ENCODE results near the gene TMEM183A.

The TMEM183A gene

DNA sequence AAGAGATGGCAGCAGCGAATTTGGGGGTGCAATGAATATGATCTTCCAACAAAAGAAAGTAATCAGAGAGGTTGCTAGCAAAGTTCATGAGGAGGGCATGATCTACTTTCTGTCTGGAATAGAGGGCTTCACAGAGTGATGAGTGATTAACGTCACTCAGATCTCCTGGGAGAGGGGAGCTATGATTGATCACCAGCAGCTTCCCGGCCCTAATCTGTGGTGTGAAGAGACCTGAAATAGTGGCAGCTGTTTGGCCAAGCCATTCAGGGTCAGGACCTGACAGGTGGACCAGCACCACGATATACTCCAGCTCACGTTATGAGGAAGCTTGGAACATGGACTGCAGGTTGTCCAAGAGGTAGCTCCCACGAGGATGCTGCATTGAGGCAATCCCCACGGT is 19.9 kb upstream of the TMEM183A start:
- Histone ChIP-seq H3K9me3 (ENCODE audit: control insufficient read depth in 1 of 2, low read length in 2 of 2) (no peaks in the 10 kb centered on the region), H3K36me3 (ENCODE audit: control insufficient read depth in 1 of 2, insufficient read depth in 2 of 2, low read length in 2 of 2) (no peaks in the 10 kb centered on the region), H3K4me1 (ENCODE audit: control insufficient read depth in 1 of 2, insufficient read depth in 2 of 2, low read length in 2 of 2) (no peaks in the 10 kb centered on the region), H3K4me3 (ENCODE audit: low read depth in 1 of 2, low read length in 2 of 2) (no peak overlapping the region), H3K9ac (ENCODE audit: low read depth in 1 of 2, low read length in 2 of 2) (no peak overlapping the region), H3K27me3 (ENCODE audit: control insufficient read depth in 1 of 2, insufficient read depth in 2 of 2, low read length in 2 of 2) (peaks cover 0 to 4% of the 10 kb centered on the region in 2 donors), H3K27ac (ENCODE audit: low read depth, low read length) (no peak overlapping the region)

DNA sequence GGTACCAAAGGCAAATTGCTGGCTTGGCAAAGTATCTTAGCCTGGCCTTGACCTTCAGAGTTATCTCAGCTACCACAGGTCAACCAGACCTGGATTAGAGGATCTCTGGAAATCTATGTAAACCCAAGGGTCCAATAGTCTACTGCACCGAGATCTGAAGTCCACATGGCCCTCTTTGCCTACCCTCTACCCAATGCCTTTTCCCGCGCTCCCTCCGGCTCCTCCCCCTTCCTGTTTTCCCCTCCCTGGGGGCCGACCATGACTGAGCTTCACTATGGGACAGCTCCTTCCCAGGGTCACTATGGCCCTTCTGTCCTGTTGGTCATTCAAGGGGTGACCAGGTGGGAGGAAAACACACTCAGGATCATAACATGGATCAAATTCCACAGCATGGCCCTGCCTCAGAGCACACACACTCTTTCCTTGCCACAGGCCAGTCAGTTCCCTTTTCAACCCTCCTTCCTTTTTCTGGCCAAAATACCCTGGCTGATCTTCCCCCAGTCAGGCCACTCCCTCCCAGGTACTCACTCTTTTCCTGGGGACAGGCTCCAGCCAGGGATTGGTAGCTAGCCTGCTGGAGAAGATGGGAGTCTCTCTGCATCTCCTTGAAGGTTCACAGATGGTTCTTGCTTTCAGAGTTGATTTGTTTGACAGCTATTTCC is 19.1 kb upstream of the TMEM183A start:
- no peaks in the 10 kb centered on the region for H3K9me3 ChIP-seq (ENCODE audit: control insufficient read depth in 1 of 2, low read length in 2 of 2)
- no peak overlapping the region for H3K9ac ChIP-seq (ENCODE audit: low read depth in 1 of 2, low read length in 2 of 2)
- H3K36me3 ChIP-seq (ENCODE audit: control insufficient read depth in 1 of 2, insufficient read depth in 2 of 2, low read length in 2 of 2), result no peaks in the 10 kb centered on the region
- no peak overlapping the region for H3K27ac ChIP-seq (ENCODE audit: low read depth, low read length)
- no peak overlapping the region for H3K4me3 ChIP-seq (ENCODE audit: low read depth in 1 of 2, low read length in 2 of 2)
- H3K4me1 ChIP-seq (ENCODE audit: control insufficient read depth in 1 of 2, insufficient read depth in 2 of 2, low read length in 2 of 2), result no peaks in the 10 kb centered on the region
- peaks cover 0 to 4% of the 10 kb centered on the region in 2 donors for H3K27me3 ChIP-seq (ENCODE audit: control insufficient read depth in 1 of 2, insufficient read depth in 2 of 2, low read length in 2 of 2)

DNA sequence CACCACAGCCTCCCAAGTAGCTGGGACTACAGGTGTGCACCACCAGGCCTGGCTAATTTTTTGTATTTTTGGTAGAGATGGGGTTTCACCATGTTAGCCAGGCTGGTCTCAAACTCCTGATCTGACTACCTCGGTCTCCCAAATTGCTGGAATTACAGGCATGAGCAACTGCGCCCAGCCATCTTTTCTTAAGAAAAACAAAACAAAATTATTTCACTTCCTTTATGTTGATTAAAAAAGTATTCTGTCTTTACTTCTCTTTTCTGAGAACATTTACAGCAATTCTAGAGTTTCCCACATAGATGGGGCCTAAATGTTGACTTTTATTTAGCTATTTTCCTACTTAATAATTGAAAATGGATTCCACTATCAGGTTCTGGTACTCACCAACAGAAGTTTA is 17.3 kb upstream of the TMEM183A start:
- H3K9ac ChIP-seq (ENCODE audit: low read depth in 1 of 2, low read length in 2 of 2), result no peak overlapping the region
- no peaks in the 10 kb centered on the region for H3K9me3 ChIP-seq (ENCODE audit: control insufficient read depth in 1 of 2, low read length in 2 of 2)
- peaks cover 0 to 4% of the 10 kb centered on the region in 2 donors for H3K27me3 ChIP-seq (ENCODE audit: control insufficient read depth in 1 of 2, insufficient read depth in 2 of 2, low read length in 2 of 2)
- no peak overlapping the region for H3K27ac ChIP-seq (ENCODE audit: low read depth, low read length)
- no peaks in the 10 kb centered on the region for H3K4me1 ChIP-seq (ENCODE audit: control insufficient read depth in 1 of 2, insufficient read depth in 2 of 2, low read length in 2 of 2)
- no peaks in the 10 kb centered on the region for H3K36me3 ChIP-seq (ENCODE audit: control insufficient read depth in 1 of 2, insufficient read depth in 2 of 2, low read length in 2 of 2)
- H3K4me3 ChIP-seq (ENCODE audit: low read depth in 1 of 2, low read length in 2 of 2), result no peak overlapping the region

DNA sequence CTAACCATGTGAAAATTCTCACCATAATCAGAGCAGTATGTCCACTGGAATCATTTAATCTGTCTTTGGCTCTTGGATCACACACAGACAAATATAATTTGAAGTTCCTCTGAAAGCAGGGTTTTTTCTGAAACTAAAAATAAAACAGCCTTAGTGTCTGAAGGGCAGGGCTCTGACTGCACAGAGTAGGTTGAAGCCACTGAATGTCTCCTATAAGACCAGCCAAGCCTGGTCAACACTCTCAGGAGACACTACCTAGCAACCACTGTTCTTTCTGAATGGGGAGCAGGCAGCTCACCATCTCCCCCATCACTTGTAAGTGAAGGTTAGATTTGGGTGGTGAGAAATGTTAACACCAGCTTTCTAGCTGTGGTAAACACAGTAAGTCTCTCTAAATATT is 16.1 kb upstream of the TMEM183A start:
- Histone ChIP-seq H3K27me3 (ENCODE audit: control insufficient read depth in 1 of 2, insufficient read depth in 2 of 2, low read length in 2 of 2) (peaks cover 0 to 8% of the 10 kb centered on the region in 2 donors), H3K27ac (ENCODE audit: low read depth, low read length) (no peak overlapping the region), H3K36me3 (ENCODE audit: control insufficient read depth in 1 of 2, insufficient read depth in 2 of 2, low read length in 2 of 2) (no peaks in the 10 kb centered on the region)

DNA sequence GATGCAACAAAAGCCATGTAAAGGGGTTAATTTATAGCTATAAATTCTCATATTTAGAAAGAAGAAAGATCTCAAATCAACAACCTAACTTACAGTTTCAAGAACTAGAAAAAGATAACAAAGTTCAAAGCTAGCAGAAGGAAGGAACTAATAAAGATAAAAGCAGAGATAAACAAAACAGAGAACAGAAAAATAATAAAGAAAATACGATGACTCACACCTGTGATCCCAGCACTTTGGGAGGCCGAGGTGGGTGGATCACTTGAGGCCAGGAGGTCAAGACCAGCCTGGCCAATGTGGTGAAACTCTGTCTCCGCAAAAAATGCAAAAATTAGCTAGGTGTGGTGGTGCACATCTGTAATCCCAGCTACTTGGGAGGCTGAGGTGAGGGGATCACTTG is 12.4 kb upstream of the TMEM183A start:
- Histone ChIP-seq H3K9ac (ENCODE audit: low read depth in 1 of 2, low read length in 2 of 2) (no peak overlapping the region), H3K27ac (ENCODE audit: low read depth, low read length) (no peak overlapping the region), H3K4me1 (ENCODE audit: control insufficient read depth in 1 of 2, insufficient read depth in 2 of 2, low read length in 2 of 2) (peaks cover 0 to 3% of the 10 kb centered on the region in 2 donors), H3K27me3 (ENCODE audit: control insufficient read depth in 1 of 2, insufficient read depth in 2 of 2, low read length in 2 of 2) (peaks cover 0 to 8% of the 10 kb centered on the region in 2 donors), H3K36me3 (ENCODE audit: control insufficient read depth in 1 of 2, insufficient read depth in 2 of 2, low read length in 2 of 2) (no peaks in the 10 kb centered on the region), H3K4me3 (ENCODE audit: low read depth in 1 of 2, low read length in 2 of 2) (no peak overlapping the region), H3K9me3 (ENCODE audit: control insufficient read depth in 1 of 2, low read length in 2 of 2) (no peaks in the 10 kb centered on the region)

More for the DNA sequence above, 16.1 kb upstream of the TMEM183A start:
- no peak overlapping the region for H3K9ac ChIP-seq (ENCODE audit: low read depth in 1 of 2, low read length in 2 of 2)
- no peaks in the 10 kb centered on the region for H3K9me3 ChIP-seq (ENCODE audit: control insufficient read depth in 1 of 2, low read length in 2 of 2)
- H3K4me3 ChIP-seq (ENCODE audit: low read depth in 1 of 2, low read length in 2 of 2), result no peak overlapping the region
- no peaks in the 10 kb centered on the region for H3K4me1 ChIP-seq (ENCODE audit: control insufficient read depth in 1 of 2, insufficient read depth in 2 of 2, low read length in 2 of 2)

DNA sequence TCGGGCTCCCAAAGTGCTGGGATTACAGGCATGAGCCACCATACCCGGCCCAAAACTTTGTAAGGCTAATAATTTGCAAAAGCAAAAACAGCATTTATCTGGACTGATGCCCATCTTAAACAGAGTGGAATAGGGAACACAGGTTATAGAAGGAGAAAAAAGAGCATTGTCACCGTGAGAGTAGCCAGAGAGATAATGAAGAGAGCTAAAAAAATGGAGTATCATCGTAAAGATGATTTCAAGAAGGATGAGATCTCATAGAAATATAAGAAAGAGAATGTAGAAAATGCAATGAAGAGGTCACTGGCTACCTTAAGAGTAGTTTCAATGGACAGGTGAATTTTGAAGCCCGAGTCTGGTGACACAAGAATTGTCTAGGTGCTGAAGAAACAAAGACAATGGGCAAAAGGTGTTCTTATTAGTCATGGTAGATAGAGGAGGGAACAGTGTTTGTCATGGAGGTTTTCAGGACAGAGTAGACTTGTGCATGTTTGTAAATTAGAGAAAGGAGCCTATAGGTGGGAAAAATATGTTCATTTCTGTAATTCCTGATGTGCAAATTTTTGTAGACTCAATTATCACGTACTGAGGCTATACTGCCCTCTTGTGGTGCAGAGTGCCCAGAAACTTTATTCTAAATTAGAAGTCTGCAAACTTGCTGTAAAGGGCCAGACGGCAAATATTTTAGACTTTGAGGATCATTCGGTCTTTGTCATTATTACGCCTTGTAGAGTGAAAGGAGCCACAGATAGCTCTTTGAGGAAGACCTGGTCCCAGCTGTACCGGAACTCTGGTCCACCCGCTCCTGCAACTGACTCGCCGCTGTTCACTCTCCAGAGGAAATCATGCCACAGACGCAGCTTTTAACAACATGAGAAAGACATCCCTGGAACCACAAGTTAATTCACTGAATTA is 8.1 kb upstream of the TMEM183A start:
- H3K4me1 ChIP-seq (ENCODE audit: control insufficient read depth in 1 of 2, insufficient read depth in 2 of 2, low read length in 2 of 2), result peaks cover 0 to 3% of the 10 kb centered on the region in 2 donors
- H3K4me3 ChIP-seq (ENCODE audit: low read depth in 1 of 2, low read length in 2 of 2), result peak overlapping the region in 1 of 2 donors; percentile 28
- H3K27me3 ChIP-seq (ENCODE audit: control insufficient read depth in 1 of 2, insufficient read depth in 2 of 2, low read length in 2 of 2), result peaks cover 0 to 4% of the 10 kb centered on the region in 2 donors
- no peaks in the 10 kb centered on the region for H3K9me3 ChIP-seq (ENCODE audit: control insufficient read depth in 1 of 2, low read length in 2 of 2)
- H3K9ac ChIP-seq (ENCODE audit: low read depth in 1 of 2, low read length in 2 of 2), result peak overlapping the region in 1 of 2 donors; percentile 31
- no peak overlapping the region for H3K27ac ChIP-seq (ENCODE audit: low read depth, low read length)
- H3K36me3 ChIP-seq (ENCODE audit: control insufficient read depth in 1 of 2, insufficient read depth in 2 of 2, low read length in 2 of 2), result no peaks in the 10 kb centered on the region

DNA sequence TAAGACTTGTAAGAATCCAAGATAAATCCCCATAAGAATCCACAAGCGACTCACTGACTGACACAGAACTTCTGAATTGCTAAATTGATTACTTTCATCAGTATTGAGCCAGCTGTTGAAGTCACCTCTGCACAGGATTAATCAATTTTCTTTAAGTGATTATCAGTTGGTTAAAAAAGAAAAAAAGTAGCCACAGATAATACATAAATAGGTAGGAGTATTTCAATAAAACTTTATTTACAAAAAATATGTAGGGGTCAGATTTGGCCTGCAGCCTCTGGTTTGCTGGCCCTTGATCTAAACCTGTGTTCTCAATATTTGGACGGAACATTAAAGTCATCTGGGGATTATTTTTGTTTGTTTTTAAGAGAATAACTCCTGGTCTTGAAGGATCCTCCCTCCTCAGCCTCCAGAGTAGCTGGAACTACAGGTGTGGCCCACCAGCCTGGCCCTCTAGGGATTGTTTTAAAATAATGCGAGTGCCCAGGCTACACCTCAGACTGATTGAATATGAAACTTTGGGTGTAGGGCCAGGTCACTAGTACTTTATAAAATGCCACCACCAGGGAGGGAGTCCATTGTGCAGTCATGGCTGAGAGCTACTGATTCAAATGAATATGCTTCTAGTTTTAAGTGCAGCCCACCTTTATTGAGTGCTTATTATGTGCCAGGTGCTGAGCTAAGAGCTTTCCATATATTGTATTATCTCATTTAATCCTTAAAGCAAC is 6.8 kb upstream of the TMEM183A start:
- Histone ChIP-seq H3K9ac (ENCODE audit: low read depth in 1 of 2, low read length in 2 of 2) (no peak overlapping the region), H3K27me3 (ENCODE audit: control insufficient read depth in 1 of 2, insufficient read depth in 2 of 2, low read length in 2 of 2) (peaks cover 0 to 3% of the 10 kb centered on the region in 2 donors), H3K4me1 (ENCODE audit: control insufficient read depth in 1 of 2, insufficient read depth in 2 of 2, low read length in 2 of 2) (peaks cover 0 to 3% of the 10 kb centered on the region in 2 donors), H3K27ac (ENCODE audit: low read depth, low read length) (no peak overlapping the region), H3K36me3 (ENCODE audit: control insufficient read depth in 1 of 2, insufficient read depth in 2 of 2, low read length in 2 of 2) (no peaks in the 10 kb centered on the region), H3K4me3 (ENCODE audit: low read depth in 1 of 2, low read length in 2 of 2) (no peak overlapping the region), H3K9me3 (ENCODE audit: control insufficient read depth in 1 of 2, low read length in 2 of 2) (no peaks in the 10 kb centered on the region)

DNA sequence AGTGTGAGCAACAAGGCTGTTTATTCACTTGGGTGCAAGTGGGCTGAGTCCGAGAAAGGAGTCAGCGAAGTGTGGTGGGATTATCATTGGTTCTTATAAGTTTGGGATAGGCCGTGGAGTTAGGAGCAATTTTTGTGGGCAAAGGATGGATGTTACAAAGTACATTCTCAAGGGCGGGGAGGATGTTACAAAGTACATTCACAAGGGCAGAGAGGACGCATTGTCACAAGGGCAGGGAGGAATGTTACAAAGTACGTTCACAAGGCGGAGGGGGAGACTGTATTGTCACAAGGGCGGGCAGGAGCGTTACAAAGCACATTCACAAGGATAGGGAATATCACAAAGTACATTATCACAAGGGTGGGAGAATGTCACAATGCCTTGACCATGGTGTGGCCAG is 5.2 kb upstream of the TMEM183A start:
- Histone ChIP-seq H3K36me3 (ENCODE audit: control insufficient read depth in 1 of 2, insufficient read depth in 2 of 2, low read length in 2 of 2) (no peaks in the 10 kb centered on the region), H3K27ac (ENCODE audit: low read depth, low read length) (no peak overlapping the region), H3K4me1 (ENCODE audit: control insufficient read depth in 1 of 2, insufficient read depth in 2 of 2, low read length in 2 of 2) (peaks cover 0 to 3% of the 10 kb centered on the region in 2 donors), H3K27me3 (ENCODE audit: control insufficient read depth in 1 of 2, insufficient read depth in 2 of 2, low read length in 2 of 2) (no peaks in the 10 kb centered on the region), H3K9ac (ENCODE audit: low read depth in 1 of 2, low read length in 2 of 2) (no peak overlapping the region), H3K9me3 (ENCODE audit: control insufficient read depth in 1 of 2, low read length in 2 of 2) (no peaks in the 10 kb centered on the region), H3K4me3 (ENCODE audit: low read depth in 1 of 2, low read length in 2 of 2) (no peak overlapping the region)

DNA sequence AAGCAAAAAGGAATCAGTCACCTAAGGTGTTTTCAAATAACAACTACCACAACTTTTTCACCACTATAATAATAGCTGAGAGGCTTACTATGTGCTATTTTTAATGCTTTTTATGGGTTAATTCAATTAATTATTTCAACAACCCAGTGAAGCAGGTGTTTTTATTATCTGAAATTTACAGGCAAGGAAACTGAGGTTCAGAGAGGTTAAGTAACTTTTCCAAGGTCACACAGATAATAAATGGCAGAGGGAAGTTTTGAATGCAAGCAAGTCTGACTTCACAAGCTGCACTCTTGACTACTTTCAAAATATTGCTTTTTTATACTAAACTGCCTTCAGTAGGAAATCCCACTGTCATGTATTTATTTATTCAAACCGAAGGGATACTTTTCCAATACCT is 4.2 kb upstream of the TMEM183A start:
- Histone ChIP-seq H3K27ac (ENCODE audit: low read depth, low read length) (no peak overlapping the region), H3K4me3 (ENCODE audit: low read depth in 1 of 2, low read length in 2 of 2) (no peak overlapping the region), H3K9ac (ENCODE audit: low read depth in 1 of 2, low read length in 2 of 2) (no peak overlapping the region), H3K36me3 (ENCODE audit: control insufficient read depth in 1 of 2, insufficient read depth in 2 of 2, low read length in 2 of 2) (no peaks in the 10 kb centered on the region), H3K4me1 (ENCODE audit: control insufficient read depth in 1 of 2, insufficient read depth in 2 of 2, low read length in 2 of 2) (peaks cover 0 to 3% of the 10 kb centered on the region in 2 donors), H3K9me3 (ENCODE audit: control insufficient read depth in 1 of 2, low read length in 2 of 2) (no peaks in the 10 kb centered on the region), H3K27me3 (ENCODE audit: control insufficient read depth in 1 of 2, insufficient read depth in 2 of 2, low read length in 2 of 2) (no peaks in the 10 kb centered on the region)
